Stimulated activated CD4-positive, alpha-beta T cell treated with anti-CD3 and anti-CD28 coated beads, Interleukin-12 subunit alpha, Interleukin-12 subunit beta, amount 100 ng/mL, for 48 hours (primary cell): ENCODE measurements around the gene CD300LD.
"Not testable (repeated sequence)": the region's sequence is repeated elsewhere in the genome, so short reads cannot be mapped to it uniquely, and the experiment has no call there.

ENCODE experiments used
- DNase-seq, 3 donors: peaks; one replicate each; pipeline ENCODE4 v3.0.0-alpha.2; 2020; ENCODE audit warnings: low read depth in 2 of 3, low spot score in 1 of 3

Gene CD300LD

GRCh38 chr17:74592087-74592990 is at the start of gene CD300LD:
Gene CD300LD (minus strand): TSS chr17:74592283. CDS start chr17:74592202, 81 bp downstream.
- DNase-seq, result no peak

- DNase-seq, result no peak
Observed at GRCh38 chr17:74641224-74641957, 49.3 kb upstream of the CD300LD start.

- no peak for DNase-seq
Observed at GRCh38 chr17:74639704-74640151, 47.6 kb upstream of the CD300LD start.

DNA sequence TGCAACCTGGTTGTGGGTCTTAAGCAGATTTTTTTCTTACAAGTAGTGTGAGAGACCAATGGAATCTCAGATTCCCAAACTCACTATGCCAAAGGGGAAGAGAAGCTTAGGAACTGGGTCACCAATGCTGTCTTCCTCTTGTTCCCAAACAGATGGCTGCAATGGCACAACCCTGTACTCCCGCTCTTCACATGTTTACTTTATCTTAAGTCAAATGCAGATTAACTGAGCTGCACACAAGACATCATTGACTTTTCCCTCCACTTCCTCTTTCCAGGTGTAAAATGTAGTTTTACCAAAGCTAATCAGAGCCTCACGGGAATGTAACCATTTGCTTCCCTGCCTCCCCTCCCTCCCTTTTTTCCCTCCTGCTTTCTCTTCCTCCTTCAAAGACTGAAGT is 45.8 kb upstream of the CD300LD start:
- DNase-seq, result no peak

DNA sequence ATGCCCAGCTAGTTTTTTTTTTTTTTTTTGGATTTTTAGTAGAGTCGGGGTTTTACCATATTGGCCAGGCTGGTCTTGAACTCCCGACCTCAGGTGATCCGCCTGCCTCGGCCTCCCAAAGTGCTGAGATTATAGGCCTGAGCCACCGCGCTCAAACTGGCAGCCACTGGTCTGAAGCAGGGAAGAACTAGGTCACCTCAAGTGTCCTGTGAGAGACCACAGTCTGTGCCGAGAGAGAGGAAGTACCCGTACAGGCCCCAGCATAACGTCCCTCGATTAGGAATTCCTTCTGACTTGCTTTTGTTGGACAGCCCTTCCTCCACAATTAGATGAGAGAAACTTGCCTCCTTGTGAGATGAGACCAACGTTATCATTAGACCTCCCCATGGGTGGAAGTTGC is 45.2 kb upstream of the CD300LD start:
- no peak for DNase-seq

DNA sequence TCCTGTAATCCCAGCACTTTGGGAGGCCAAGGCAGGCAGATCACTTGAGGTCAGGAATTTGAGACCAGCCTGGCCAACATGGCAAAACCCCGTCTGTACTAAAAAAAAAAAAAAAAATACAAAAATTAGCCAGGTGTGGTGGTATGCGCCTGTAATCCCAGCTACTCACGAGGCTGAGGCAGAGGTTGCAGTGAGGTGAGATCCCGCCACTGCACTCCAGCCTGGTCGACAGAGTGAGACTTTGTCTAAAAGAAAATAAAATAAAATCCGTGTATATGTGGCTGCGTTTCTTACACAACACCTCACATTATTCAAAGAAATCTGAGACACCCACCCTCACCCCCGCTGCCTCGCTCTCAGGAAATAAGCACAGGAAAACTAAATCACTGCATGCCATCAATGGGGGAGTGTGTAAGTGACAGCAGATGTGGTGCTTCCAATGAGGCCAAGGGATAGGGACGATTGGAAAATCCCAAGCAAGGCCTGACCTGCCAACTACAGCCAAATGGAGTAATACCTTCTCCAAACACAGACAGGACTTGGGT is 44.5 kb upstream of the CD300LD start:
- DNase-seq, result not testable (repeated sequence)

DNA sequence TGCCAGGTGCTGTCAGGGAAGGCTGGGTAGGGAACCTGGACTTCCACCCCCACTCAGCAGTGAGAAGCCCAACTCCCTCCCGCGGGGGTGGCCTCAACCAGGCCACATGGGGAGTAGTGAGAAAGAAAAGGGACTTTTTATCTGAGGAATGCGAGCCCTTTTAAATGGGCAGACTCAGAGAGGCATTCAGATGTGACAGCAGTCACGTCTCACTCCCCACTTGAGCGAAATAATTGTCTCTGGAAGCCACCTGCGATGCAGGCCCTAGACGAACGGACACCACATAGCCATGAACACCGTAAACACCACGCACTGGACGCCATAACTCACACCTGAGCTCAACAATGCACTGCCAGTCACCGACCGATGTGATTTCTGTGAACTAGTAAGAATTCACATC is 43.3 kb upstream of the CD300LD start:
- no peak for DNase-seq

- DNase-seq, result no peak
Observed at GRCh38 chr17:74633326-74633725, 41.2 kb upstream of the CD300LD start.

DNA sequence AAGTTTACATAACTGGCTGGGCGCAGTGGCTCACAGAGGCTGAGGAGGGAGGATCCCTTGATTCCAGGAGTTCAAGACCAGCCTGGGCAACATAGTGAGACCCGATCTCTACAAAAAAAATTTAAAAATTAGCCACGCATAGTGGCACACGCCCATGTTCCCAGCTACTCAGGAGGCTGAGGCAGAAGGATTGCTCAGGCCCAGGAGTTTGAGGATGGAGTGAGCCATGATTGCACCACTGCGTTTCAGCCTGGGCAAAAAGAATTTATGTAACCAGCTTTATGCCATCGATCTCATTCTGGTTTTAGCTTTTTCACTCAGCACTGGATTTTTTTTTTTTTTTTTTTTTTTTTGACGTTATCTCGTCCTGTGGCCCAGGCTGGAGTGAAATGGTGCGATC is 40.5 kb upstream of the CD300LD start:
- no peak for DNase-seq

GRCh38 chr17:74631468-74632450 is 39.7 kb upstream of the CD300LD start:
- no peak for DNase-seq

DNA sequence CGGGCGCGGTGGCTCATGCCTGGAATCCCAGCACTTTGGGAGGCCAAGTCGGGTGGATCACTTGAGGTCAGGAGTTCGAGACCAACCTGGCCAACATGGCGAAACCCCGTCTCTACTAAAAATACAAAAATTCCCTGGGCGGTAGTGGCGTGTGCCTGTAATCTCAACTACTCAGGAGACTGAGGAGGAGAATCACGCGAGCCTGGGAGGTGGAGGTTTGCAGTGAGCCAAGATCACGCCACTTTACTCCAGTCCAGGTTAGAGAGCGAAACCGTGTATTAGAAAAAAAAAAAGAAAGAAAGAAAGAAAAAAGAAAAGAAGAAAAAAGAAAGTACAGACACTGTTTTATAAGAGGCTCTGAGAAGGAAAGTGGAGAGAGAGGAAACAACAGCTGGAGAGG is 38.2 kb upstream of the CD300LD start:
- DNase-seq, result not testable (repeated sequence)

- no peak for DNase-seq
Observed at GRCh38 chr17:74625661-74626060, 33.6 kb upstream of the CD300LD start.

- no peak for DNase-seq
Observed at GRCh38 chr17:74624131-74624530, 32.0 kb upstream of the CD300LD start.

- no peak for DNase-seq
Observed at GRCh38 chr17:74623693-74624093, 31.6 kb upstream of the CD300LD start, which contains the start of gene CD300E. Gene CD300E (minus strand): TSS chr17:74623738. CDS start chr17:74623621, 117 bp downstream.

- DNase-seq, result no peak
Observed at GRCh38 chr17:74619077-74619673, 27.1 kb upstream of the CD300LD start.

DNA sequence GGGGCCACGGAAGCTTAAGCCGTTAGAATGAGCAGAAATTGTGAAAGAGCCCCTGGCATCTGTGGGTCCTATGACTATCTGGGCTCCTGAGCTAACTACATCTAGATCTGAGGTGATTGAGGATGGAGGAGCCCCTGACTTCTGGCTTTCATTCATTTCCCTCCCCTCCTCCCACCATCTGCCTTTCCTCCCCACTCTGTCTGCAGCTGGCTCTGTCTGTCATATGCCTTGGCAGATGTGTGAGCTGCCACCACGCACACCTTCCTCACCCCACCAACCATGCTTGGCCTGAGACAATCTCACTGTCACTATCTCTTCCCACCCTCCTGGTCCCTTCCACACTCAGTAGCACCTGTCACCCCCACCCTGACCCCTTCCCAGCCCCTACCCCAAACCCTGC is 26.4 kb upstream of the CD300LD start:
- no peak for DNase-seq

DNA sequence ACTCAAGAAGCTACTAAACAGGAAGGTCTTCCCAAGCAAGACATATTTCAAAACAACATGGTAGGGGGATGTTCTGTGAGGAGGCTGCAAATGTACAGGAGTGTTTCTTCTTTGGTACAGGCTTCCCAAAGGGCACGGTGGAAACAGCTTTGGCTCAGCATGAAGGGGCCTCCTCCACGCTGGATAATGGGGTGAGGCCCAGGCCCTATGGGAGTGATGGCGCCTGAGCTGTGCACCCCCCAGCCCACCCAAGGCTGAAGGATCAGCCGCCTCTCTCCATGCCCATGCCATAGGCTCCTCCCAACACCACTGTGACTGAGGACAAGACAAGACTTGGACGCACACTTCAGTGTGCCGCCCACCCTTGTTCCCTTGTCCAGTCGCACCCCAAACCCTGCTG is 24.6 kb upstream of the CD300LD start:
- DNase-seq, result no peak

DNA sequence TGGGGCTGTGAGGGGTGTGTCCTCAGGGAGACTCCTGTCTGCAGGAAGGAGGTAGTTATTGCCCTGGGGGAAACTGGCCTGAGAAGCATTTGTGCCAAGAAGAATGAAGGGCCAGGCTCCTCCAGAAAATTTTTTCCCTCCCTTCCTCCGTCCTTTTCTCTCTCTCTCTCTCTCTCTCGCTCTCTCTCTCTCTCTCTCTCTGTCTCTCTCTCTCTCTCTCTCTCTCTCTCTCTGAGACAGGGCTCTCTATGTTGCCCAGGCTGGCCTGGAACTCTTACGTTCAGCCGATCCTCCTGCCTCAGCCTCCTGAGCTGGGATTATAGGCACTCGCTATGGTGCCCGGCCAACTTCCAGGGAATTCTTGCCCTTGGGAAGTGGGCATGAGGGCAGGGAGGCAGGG is 20.0 kb upstream of the CD300LD start:
- no peak for DNase-seq

GRCh38 chr17:74610108-74610507 is 18.0 kb upstream of the CD300LD start:
- DNase-seq, result no peak

- no peak for DNase-seq
Observed at GRCh38 chr17:74608511-74608910, 16.4 kb upstream of the CD300LD start.
